Thoracic aorta (tissue), 2 donors: ENCODE data around the gene THADA. TPM values are rescaled to one million over a fixed set of nuclear protein-coding genes. Genes with fewer than 3 reads are reported as not detected.

Experiments used
- ATAC-seq: fragments of 150-250 bp; one replicate; pipeline ENCODE4 v1.8.0; 2017; ENCODE audit warnings: low read depth; ENCODE audit not compliant: insufficient number of reproducible peaks, low FRiP score
- DNase-seq: peaks from one replicate; pipeline ENCODE4 v3.0.0-alpha.2; 2020; ENCODE audit warnings: low spot score
- H3K27ac ChIP-seq, 2 donors: fragments of 200-600 bp; sonication (generic); 1 replicate in 1 of 2; 2 replicates in 1 of 2; pipeline ENCODE4 v1.5.1; 2016; ENCODE audit warnings: mild to moderate bottlenecking in 2 of 2, moderate library complexity in 2 of 2
- H3K27me3 ChIP-seq: fragments of 200-600 bp; sonication (generic); replicated peaks from 2 replicates; pipeline ENCODE4 v1.6.0; 2016; ENCODE audit warnings: mild to moderate bottlenecking; ENCODE audit not compliant: insufficient read depth
- H3K36me3 ChIP-seq: fragments of 200-600 bp; sonication (generic); one replicate; pipeline ENCODE4 v1.5.1; 2016
- H3K4me1 ChIP-seq, 2 donors: fragments of 200-600 bp; sonication (generic); 1 replicate in 1 of 2; 2 replicates in 1 of 2; pipeline versions ENCODE4 v1.5.1 to v1.6.0; 2016; ENCODE audit warnings: low read depth in 2 of 2, mild to moderate bottlenecking in 1 of 2; ENCODE audit not compliant: control insufficient read depth in 1 of 2
- H3K4me3 ChIP-seq: fragments of 200-600 bp; sonication (generic); 2 replicates; pipeline ENCODE4 v1.5.1; 2016; ENCODE audit warnings: mild to moderate bottlenecking
- H3K9me3 ChIP-seq: fragments of 200-600 bp; sonication (generic); 2 replicates; pipeline ENCODE4 v1.5.1; 2016
- total RNA-seq, 2 donors: library from RNA; depleted of rRNA; stranded (reverse); fragments of >200 nt; gene quantifications; one replicate each; pipeline versions ENCODE4 v1.1.0 to v1.2.3, GENCODE V29; 2016
- TF ChIP-seq, protein P1 (sequence below): fragments of 200-600 bp; sonication (generic); IDR thresholded peaks from one replicate; pipeline ENCODE4 v1.5.1; 2019; ENCODE audit warnings: antibody characterized with exemption

THADA gene
- total RNA-seq, 2 donors from 2014 or later: 33.3 to 46.6 TPM

GRCh38 chr2:43347746-43348145, 248.1 kb downstream of the THADA start:
- peak overlapping the region; percentile 60 to 91 for H3K27ac ChIP-seq
- ATAC-seq (no peak), DNase-seq (no peak)
- no peaks in the 10 kb centered on the region for H3K9me3 ChIP-seq
- TF ChIP-seq, protein P1, sequence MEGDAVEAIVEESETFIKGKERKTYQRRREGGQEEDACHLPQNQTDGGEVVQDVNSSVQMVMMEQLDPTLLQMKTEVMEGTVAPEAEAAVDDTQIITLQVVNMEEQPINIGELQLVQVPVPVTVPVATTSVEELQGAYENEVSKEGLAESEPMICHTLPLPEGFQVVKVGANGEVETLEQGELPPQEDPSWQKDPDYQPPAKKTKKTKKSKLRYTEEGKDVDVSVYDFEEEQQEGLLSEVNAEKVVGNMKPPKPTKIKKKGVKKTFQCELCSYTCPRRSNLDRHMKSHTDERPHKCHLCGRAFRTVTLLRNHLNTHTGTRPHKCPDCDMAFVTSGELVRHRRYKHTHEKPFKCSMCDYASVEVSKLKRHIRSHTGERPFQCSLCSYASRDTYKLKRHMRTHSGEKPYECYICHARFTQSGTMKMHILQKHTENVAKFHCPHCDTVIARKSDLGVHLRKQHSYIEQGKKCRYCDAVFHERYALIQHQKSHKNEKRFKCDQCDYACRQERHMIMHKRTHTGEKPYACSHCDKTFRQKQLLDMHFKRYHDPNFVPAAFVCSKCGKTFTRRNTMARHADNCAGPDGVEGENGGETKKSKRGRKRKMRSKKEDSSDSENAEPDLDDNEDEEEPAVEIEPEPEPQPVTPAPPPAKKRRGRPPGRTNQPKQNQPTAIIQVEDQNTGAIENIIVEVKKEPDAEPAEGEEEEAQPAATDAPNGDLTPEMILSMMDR: no peak
- no peaks in the 10 kb centered on the region for H3K27me3 ChIP-seq
- no peak overlapping the region for H3K4me3 ChIP-seq
- H3K4me1 ChIP-seq: peaks cover 41 to 83% of the 10 kb centered on the region in 2 donors
- H3K36me3 ChIP-seq: no peaks in the 10 kb centered on the region

GRCh38 chr2:43346602-43347567, 249.0 kb downstream of the THADA start:
- TF ChIP-seq, protein P1: no peak
- Histone ChIP-seq H3K4me1 (peaks cover 47 to 91% of the 10 kb centered on the region in 2 donors), H3K9me3 (no peaks in the 10 kb centered on the region), H3K36me3 (no peaks in the 10 kb centered on the region), H3K4me3 (no peak overlapping the region), H3K27me3 (no peaks in the 10 kb centered on the region), H3K27ac (peak overlapping the region; percentile 60 to 91)
- no peak for DNase-seq
- ATAC-seq: no peak

GRCh38 chr2:43345872-43346271, 250.0 kb downstream of the THADA start:
- TF ChIP-seq, protein P1: no peak
- Histone ChIP-seq H3K27ac (peak overlapping the region; percentile 60 to 91), H3K27me3 (no peaks in the 10 kb centered on the region), H3K9me3 (no peaks in the 10 kb centered on the region), H3K4me1 (peaks cover 57 to 100% of the 10 kb centered on the region in 2 donors), H3K36me3 (no peaks in the 10 kb centered on the region), H3K4me3 (no peak overlapping the region)
- ATAC-seq (no peak), DNase-seq (no peak)

GRCh38 chr2:43345391-43345813, 250.4 kb downstream of the THADA start:
- TF ChIP-seq, protein P1: peak; percentile 32
- no peaks in the 10 kb centered on the region for H3K36me3 ChIP-seq
- H3K4me1 ChIP-seq: peaks cover 57 to 100% of the 10 kb centered on the region in 2 donors
- H3K4me3 ChIP-seq: no peak overlapping the region
- no peaks in the 10 kb centered on the region for H3K27me3 ChIP-seq
- DNase-seq (no peak), ATAC-seq (no peak)
- peak overlapping the region; percentile 60 to 91 for H3K27ac ChIP-seq
- no peaks in the 10 kb centered on the region for H3K9me3 ChIP-seq

DNA sequence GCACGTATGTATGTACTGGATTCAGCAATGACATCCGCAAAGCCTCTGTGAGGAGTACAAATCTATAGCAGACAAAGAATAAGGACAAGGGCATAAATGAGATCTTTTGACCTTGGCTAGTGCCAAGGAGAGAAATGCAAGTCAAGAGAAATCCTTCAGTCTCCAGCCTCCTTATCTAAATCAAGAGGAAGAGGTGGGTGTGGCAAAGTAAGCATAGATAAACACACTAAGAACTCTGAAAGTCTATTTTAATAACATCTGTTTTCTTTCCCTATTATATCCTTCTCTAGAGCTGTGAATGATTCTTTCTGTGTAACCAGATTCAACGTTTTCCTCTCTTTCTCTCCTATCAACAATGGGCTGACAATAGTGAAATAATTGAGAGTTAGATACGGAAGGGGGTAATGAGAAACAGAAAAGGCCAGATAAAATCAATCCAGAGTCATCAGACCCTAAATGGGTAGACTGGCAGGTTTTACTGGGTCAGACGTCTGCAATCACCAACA, 250.9 kb downstream of the THADA start:
- H3K36me3 ChIP-seq: no peaks in the 10 kb centered on the region
- DNase-seq: no peak
- no peak overlapping the region for H3K4me3 ChIP-seq
- peak overlapping the region; percentile 60 to 91 for H3K27ac ChIP-seq
- no peaks in the 10 kb centered on the region for H3K9me3 ChIP-seq
- ATAC-seq: no peak
- TF ChIP-seq, protein P1: no peak
- peaks cover 61 to 100% of the 10 kb centered on the region in 2 donors for H3K4me1 ChIP-seq
- H3K27me3 ChIP-seq: no peaks in the 10 kb centered on the region
